GM12878 (cell line): ENCODE measurements around the gene DUSP16. TPM values are rescaled to one million over a fixed set of nuclear protein-coding genes. Genes with fewer than 3 reads are reported as not detected.

Experiments used
- ASH2L ChIP-seq: fragments of 300-600, 200-600 bp; sonication (generic); IDR thresholded peaks from 2 replicates; pipeline ENCODE4 v1.6.1; 2017; ENCODE audit warnings: low read depth, mild to moderate bottlenecking, borderline replicate concordance
- CHD1 ChIP-seq: IDR thresholded peaks from 2 replicates; pipeline ENCODE4 v1.6.1; 2012; ENCODE audit warnings: low read depth, low read length, improper control_type of control experiment
- EP300 ChIP-seq, 2 experiments: fragments of 150-350 bp in 1 of 2; IDR thresholded peaks; 2 replicates each; pipeline ENCODE4 v1.6.1; 2011 to 2012; ENCODE audit warnings: low read depth in 2 of 2, low read length in 2 of 2, borderline replicate concordance in 1 of 2, improper control_type of control experiment in 1 of 2, inconsistent platforms in 1 of 2; ENCODE audit not compliant: control insufficient read depth in 1 of 2
- RAD21 ChIP-seq: IDR thresholded peaks from 2 replicates; pipeline ENCODE4 v1.6.1; 2011; ENCODE audit warnings: mild to moderate bottlenecking, low read depth, low read length, moderate library complexity; ENCODE audit not compliant: insufficient read depth
- SMAD5 ChIP-seq: IDR thresholded peaks from 2 replicates; pipeline ENCODE4 v1.6.1; 2016; ENCODE audit warnings: antibody characterized with exemption, low read depth
- SPI1 ChIP-seq: IDR thresholded peaks from 2 replicates; pipeline ENCODE4 v1.6.1; 2011; ENCODE audit warnings: low read depth, mild to moderate bottlenecking, low read length, moderate library complexity, borderline replicate concordance; ENCODE audit not compliant: insufficient read depth
- TAF1 ChIP-seq: IDR thresholded peaks from 2 replicates; pipeline ENCODE4 v1.6.1; 2011; ENCODE audit warnings: mild to moderate bottlenecking, low read depth, low read length, borderline replicate concordance
- polyA plus RNA-seq, 11 experiments: library from polyadenylated mRNA; depleted of rRNA in 4 of 11; unstranded in 6 of 11; stranded (reverse) in 5 of 11; fragments of >200 nt; fragmentation: Nextera tagmentation in 4 of 11; fragmentation: Illumina TruSeq in 1 of 11; extraction: Ambion mirVana in 4 of 11; extraction: Trizol in 1 of 11; gene quantifications; 1 replicate in 1 of 11; 2 replicates in 10 of 11; pipeline versions ENCODE4 v1.2.1 to v1.2.3, GENCODE V29; 2011 to 2016; ENCODE audit warnings: inconsistent platforms in 2 of 11, missing spikeins in 2 of 11, low read depth in 1 of 11
- total RNA-seq, 4 experiments: library from RNA; depleted of rRNA in 3 of 4; stranded (reverse); fragments of >200 nt in 3 of 4; fragmentation: Illumina TruSeq in 1 of 4; extraction: Trizol in 1 of 4; gene quantifications; 2 replicates each; pipeline versions ENCODE4 v1.2.1 to v1.2.3, GENCODE V29; 2013 to 2021
- TF ChIP-seq, protein P1 (sequence below): IDR thresholded peaks from 2 replicates; pipeline ENCODE4 v1.6.1; 2012; ENCODE audit warnings: low read length, inconsistent platforms
- TF ChIP-seq, protein P2 (sequence below): IDR thresholded peaks from 2 replicates; pipeline ENCODE4 v1.6.1; 2012; ENCODE audit warnings: mild to moderate bottlenecking, low read depth, low read length
- TF ChIP-seq, protein P3 (sequence below): fragments of 450-650 bp; IDR thresholded peaks from 2 replicates; pipeline ENCODE4 v1.6.1; 2017; ENCODE audit warnings: mild to moderate bottlenecking, moderate library complexity
- TF ChIP-seq, protein P4 (sequence below): fragments of 450-650 bp; IDR thresholded peaks from 2 replicates; pipeline ENCODE4 v1.6.1; 2016; ENCODE audit warnings: mild to moderate bottlenecking
- TF ChIP-seq, protein P5 (sequence below): fragments of 450-650 bp; formaldehyde crosslinking; IDR thresholded peaks from 2 replicates; pipeline ENCODE4 v1.4.0; 2020; ENCODE audit warnings: mild to moderate bottlenecking, moderate library complexity

The DUSP16 gene
- total and polyA plus RNA-seq, 10 of the 15 experiments (the other 5 are each of a cell fraction or from before 2014, with no cell fraction given): 3.9 to 75.3 (median 26.8) TPM

DNA sequence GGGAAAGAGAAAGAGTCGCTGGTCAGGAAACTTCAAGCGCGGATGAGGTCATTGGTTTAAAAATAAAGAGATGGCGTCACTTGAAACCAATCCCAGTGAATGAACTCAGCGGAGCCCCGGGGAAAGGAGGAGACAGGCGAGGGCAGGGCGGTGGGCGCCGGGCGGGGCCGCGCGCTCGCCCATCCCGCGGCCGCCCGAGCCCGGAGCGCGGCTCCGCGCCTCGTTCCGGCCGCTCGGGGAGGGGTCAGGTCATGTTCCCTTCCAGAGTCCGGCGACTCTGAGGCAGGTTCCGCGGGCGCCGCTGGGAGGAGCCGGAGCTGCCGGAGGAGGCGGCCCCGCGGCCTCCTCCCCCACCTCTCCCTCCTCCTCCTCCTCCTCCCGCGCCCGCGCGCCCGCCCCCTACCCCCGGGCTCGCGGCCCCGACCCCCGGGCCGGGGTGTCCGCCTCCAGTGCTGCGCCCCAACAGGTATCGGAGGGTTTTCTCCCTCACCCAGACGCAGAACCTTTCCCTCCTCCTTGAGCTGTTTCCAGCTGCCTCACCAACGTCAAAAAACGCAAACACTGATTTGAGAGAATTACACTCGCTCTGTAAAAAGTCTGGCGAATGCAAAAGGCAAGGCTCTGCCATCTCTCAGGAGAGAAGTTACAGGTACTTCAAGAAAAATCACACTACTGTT lies at the start of gene DUSP16 (continued):
- TF ChIP-seq SMAD5 (no peak), TAF1 (peak; percentile 78; the same call in 1 of the 2 replicates), ASH2L (no peak), SPI1 (no peak), EP300 (IDR thresholded peaks at IDR 0.05; ENCODE audit: borderline replicate concordance in 1 of 2, control insufficient read depth in 1 of 2, low read depth in 2 of 2, low read length in 2 of 2) (0 out of 4 replicates have a peak, but pooled peaks of 1 of the 2 experiments have one; percentile 10), CHD1 (no peak), RAD21 (0 out of 2 replicates have a peak, but pooled peaks have one; percentile 18)
- TF ChIP-seq, protein P1, sequence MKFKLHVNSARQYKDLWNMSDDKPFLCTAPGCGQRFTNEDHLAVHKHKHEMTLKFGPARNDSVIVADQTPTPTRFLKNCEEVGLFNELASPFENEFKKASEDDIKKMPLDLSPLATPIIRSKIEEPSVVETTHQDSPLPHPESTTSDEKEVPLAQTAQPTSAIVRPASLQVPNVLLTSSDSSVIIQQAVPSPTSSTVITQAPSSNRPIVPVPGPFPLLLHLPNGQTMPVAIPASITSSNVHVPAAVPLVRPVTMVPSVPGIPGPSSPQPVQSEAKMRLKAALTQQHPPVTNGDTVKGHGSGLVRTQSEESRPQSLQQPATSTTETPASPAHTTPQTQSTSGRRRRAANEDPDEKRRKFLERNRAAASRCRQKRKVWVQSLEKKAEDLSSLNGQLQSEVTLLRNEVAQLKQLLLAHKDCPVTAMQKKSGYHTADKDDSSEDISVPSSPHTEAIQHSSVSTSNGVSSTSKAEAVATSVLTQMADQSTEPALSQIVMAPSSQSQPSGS: peak; percentile 93
- TF ChIP-seq, protein P2, sequence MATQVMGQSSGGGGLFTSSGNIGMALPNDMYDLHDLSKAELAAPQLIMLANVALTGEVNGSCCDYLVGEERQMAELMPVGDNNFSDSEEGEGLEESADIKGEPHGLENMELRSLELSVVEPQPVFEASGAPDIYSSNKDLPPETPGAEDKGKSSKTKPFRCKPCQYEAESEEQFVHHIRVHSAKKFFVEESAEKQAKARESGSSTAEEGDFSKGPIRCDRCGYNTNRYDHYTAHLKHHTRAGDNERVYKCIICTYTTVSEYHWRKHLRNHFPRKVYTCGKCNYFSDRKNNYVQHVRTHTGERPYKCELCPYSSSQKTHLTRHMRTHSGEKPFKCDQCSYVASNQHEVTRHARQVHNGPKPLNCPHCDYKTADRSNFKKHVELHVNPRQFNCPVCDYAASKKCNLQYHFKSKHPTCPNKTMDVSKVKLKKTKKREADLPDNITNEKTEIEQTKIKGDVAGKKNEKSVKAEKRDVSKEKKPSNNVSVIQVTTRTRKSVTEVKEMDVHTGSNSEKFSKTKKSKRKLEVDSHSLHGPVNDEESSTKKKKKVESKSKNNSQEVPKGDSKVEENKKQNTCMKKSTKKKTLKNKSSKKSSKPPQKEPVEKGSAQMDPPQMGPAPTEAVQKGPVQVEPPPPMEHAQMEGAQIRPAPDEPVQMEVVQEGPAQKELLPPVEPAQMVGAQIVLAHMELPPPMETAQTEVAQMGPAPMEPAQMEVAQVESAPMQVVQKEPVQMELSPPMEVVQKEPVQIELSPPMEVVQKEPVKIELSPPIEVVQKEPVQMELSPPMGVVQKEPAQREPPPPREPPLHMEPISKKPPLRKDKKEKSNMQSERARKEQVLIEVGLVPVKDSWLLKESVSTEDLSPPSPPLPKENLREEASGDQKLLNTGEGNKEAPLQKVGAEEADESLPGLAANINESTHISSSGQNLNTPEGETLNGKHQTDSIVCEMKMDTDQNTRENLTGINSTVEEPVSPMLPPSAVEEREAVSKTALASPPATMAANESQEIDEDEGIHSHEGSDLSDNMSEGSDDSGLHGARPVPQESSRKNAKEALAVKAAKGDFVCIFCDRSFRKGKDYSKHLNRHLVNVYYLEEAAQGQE: no peak
- TF ChIP-seq, protein P3, sequence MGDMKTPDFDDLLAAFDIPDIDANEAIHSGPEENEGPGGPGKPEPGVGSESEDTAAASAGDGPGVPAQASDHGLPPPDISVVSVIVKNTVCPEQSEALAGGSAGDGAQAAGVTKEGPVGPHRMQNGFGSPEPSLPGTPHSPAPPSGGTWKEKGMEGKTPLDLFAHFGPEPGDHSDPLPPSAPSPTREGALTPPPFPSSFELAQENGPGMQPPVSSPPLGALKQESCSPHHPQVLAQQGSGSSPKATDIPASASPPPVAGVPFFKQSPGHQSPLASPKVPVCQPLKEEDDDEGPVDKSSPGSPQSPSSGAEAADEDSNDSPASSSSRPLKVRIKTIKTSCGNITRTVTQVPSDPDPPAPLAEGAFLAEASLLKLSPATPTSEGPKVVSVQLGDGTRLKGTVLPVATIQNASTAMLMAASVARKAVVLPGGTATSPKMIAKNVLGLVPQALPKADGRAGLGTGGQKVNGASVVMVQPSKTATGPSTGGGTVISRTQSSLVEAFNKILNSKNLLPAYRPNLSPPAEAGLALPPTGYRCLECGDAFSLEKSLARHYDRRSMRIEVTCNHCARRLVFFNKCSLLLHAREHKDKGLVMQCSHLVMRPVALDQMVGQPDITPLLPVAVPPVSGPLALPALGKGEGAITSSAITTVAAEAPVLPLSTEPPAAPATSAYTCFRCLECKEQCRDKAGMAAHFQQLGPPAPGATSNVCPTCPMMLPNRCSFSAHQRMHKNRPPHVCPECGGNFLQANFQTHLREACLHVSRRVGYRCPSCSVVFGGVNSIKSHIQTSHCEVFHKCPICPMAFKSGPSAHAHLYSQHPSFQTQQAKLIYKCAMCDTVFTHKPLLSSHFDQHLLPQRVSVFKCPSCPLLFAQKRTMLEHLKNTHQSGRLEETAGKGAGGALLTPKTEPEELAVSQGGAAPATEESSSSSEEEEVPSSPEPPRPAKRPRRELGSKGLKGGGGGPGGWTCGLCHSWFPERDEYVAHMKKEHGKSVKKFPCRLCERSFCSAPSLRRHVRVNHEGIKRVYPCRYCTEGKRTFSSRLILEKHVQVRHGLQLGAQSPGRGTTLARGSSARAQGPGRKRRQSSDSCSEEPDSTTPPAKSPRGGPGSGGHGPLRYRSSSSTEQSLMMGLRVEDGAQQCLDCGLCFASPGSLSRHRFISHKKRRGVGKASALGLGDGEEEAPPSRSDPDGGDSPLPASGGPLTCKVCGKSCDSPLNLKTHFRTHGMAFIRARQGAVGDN: peak; percentile 69
- TF ChIP-seq, protein P4, sequence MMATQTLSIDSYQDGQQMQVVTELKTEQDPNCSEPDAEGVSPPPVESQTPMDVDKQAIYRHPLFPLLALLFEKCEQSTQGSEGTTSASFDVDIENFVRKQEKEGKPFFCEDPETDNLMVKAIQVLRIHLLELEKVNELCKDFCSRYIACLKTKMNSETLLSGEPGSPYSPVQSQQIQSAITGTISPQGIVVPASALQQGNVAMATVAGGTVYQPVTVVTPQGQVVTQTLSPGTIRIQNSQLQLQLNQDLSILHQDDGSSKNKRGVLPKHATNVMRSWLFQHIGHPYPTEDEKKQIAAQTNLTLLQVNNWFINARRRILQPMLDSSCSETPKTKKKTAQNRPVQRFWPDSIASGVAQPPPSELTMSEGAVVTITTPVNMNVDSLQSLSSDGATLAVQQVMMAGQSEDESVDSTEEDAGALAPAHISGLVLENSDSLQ: peak; percentile 15; the same call in 1 of the 2 replicates
- TF ChIP-seq, protein P5, sequence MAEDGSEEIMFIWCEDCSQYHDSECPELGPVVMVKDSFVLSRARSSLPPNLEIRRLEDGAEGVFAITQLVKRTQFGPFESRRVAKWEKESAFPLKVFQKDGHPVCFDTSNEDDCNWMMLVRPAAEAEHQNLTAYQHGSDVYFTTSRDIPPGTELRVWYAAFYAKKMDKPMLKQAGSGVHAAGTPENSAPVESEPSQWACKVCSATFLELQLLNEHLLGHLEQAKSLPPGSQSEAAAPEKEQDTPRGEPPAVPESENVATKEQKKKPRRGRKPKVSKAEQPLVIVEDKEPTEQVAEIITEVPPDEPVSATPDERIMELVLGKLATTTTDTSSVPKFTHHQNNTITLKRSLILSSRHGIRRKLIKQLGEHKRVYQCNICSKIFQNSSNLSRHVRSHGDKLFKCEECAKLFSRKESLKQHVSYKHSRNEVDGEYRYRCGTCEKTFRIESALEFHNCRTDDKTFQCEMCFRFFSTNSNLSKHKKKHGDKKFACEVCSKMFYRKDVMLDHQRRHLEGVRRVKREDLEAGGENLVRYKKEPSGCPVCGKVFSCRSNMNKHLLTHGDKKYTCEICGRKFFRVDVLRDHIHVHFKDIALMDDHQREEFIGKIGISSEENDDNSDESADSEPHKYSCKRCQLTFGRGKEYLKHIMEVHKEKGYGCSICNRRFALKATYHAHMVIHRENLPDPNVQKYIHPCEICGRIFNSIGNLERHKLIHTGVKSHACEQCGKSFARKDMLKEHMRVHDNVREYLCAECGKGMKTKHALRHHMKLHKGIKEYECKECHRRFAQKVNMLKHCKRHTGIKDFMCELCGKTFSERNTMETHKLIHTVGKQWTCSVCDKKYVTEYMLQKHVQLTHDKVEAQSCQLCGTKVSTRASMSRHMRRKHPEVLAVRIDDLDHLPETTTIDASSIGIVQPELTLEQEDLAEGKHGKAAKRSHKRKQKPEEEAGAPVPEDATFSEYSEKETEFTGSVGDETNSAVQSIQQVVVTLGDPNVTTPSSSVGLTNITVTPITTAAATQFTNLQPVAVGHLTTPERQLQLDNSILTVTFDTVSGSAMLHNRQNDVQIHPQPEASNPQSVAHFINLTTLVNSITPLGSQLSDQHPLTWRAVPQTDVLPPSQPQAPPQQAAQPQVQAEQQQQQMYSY (CRISPR knock-in tag): no peak
